Frontal cortex (tissue), 4 donors: ENCODE results near the gene AOPEP. TPM values are rescaled to one million over a fixed set of nuclear protein-coding genes. Genes with fewer than 3 reads are reported as not detected.

Source experiments
- DNase-seq, 2 donors: peaks; one replicate each; pipeline ENCODE4 v3.0.0; 2012; ENCODE audit warnings: low spot score in 2 of 2
- FAIRE-seq: peaks from 2 replicates; lab custom pipeline; 2012; peaks lifted over from hg19 to GRCh38; lab: Jason Lieb, UNC
- total RNA-seq: library from RNA; depleted of rRNA; stranded (reverse); fragments of >200 nt; gene quantifications from one replicate; pipeline ENCODE4 v1.2.3, GENCODE V29; 2014
- donor health status: control.
- donor health status: control.
- donor health status: control.

AOPEP gene
- total RNA-seq, 1 donor from 2014 or later, result 23.2 TPM

DNA sequence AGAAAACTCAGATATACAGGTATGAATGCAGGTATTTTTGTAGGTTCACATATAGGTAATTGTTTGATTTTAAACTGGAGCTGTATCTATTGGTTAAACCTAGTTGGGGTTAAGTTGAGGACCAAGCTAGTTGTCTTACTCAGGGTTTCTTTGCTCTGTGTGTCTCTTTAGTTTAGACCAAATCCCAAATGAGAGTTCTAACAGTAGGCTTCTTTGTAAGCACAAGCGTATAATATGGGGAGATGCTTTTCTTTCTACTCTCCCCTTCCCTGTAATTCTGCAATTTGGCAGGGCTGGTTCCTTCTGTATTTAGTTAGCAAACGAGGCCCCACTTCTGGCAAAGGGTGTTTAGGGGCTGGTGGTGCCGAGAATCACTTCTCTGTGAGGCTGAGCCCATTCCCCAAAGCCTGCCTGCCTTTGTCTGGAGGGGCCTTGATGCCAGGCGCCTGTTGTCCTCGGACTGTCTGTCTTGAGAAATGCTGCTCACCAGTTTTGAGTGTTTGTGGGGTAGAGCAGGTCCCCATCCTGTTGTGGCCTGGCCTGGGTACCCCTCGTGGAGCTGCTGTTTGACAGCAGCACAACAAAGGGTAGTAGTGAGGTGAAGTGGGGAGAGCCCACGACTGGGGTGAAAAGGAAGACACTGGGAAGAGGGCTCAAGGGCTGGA, 331.8 kb downstream of the AOPEP start:
- DNase-seq, result no peak
- FAIRE-seq, result no peak

DNA sequence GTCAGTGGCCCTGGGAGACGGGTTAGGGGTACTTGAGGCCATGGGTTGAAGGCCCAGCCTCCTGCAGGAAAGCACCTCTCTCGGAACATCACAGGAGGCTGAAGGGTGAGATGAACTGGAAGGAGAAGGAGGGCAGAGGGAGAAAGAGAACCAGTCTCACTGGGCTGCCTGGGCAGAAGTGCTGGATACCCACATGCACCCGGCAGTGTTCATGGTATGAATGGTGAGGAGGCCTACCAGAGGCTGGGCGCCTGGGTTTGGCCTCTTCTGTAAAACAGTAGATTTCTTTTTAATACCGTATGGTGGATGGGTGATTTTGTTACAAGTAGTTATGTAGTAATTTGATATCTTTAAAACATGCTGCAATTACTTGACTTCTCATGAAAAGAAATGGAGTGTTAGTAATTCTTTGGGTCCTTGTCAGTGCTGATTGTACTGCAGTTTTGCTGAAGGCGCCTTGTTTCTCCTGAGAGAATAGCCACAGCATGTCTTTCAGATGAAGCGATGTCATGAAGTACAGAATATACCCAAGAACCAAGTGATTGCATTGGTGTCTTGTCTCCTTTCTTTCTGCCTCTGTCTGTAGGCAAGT, 332.4 kb downstream of the AOPEP start:
- DNase-seq, result no peak
- FAIRE-seq, result no peak

DNA sequence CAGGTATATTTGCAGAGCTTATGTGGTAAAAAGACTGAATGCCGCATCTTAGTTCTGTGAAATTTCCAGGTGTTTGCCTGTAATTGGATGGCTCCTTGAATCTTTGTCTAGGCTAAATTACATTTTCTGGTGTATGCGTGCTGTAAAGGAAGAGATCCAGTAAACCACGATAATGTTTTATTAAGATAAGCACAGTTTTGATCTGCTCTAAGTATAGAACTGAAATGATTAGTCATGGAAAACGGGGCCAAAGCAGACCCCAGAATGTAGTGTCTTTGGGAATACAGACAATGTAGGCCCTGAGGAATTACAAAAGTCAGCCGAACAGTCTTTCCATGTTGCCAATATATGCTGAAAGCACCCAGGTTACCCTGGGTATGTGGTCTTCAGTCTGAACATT, 333.7 kb downstream of the AOPEP start:
- DNase-seq (no peak), FAIRE-seq (no peak)

DNA sequence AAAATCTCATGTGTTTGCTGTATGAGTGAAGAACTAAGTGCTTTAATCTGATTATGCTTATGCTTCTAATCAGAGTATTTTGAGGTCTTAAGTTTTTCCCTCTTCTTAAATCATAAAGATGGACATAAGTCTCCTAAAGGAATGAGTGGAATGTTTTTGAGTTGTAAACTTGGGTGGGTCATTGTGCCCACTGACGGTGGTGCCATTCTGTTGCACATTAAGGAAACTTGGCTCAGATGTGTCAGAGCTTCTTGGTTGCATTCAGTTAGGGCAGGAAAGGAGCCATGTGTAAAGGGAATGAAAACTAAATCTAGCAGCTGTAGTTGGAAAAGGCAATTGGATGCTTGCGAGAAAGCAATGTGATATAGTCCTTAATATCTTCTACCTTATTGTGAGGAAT, 334.4 kb downstream of the AOPEP start:
- FAIRE-seq (no peak), DNase-seq (no peak)

GRCh38 chr9:95061916-95062595, 335.6 kb downstream of the AOPEP start:
- FAIRE-seq (no peak), DNase-seq (no peak)

- FAIRE-seq, result no peak
- DNase-seq, result no peak
Measured at GRCh38 chr9:95062596-95063065, 336.1 kb downstream of the AOPEP start.

DNA sequence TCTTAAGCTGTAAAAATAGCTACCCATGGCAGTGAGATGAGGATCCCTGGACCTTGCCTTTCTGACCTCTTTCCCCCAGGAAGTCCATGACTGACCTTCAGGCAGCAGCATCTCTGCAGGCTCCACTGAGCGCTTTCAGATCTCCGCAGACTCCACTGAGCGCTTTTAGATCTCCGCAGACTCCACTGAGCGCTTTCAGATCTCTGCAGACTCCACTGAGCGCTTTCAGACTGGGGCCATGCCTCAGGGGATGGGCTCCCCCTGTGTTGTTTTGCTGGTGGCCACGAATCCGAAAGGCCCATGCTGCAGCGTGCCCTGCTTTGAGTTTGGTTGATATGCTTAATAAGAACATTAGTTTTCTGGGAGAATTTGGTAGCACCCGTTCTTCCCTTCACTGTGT, 336.8 kb downstream of the AOPEP start:
- no peak for FAIRE-seq
- DNase-seq, result no peak

DNA sequence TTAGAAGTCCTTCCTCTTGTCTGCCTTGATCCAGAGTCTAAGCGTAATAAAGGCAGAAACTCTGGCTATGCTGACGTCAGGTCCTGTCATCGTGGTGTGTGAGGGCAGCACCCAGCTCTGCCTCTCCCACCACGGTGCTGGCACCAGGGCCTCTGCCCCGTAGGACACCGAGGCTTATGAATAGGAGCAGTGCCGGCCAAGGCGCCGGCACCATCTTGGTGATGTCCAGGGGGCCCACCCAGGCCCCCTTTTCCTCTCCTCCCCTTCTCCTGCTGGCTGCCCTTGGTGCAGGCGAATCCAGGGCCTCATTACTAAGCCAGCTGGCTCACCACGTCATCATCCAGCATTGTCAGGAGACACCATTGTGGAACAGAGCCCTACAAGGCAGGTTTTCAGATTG, 338.7 kb downstream of the AOPEP start:
- FAIRE-seq (no peak), DNase-seq (no peak)

DNA sequence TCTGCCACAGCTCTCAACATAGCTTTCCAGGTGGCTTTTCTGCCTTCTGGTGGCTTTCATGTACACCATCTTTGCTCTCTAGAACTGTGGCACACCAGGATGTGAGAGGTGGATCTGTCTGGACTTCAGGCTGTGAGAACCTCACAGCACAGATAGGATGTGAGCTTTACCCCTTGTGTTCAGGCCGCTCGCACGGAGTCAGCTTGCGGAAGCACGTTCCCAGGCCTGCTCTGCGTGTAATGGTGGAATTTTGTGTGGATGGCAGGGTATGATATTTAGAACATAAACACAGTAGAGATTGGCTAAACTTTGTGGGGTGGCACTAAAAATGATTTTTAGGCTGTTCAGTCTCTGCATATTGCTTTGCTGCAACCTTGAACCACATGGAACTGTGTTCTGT, 340.6 kb downstream of the AOPEP start:
- no peak for DNase-seq
- FAIRE-seq, result no peak

DNA sequence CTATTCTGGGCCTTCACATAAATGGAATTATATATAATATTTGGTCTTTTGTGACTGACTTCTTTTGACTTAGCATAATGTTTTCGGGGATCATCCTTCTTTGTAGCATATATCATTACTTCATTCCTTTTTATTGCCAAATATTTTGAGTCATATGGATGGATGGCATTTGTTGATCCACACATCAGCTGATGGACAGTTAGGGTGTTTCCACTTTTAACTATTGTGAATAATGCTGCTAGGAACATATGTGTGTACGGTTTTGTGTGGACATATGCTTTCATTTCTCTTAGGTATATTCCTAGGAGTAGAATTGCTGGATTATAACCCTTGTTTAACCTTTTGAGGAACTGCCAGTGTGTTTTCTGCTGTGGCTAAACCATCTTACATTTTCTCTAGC, 341.4 kb downstream of the AOPEP start:
- no peak for DNase-seq
- no peak for FAIRE-seq

- DNase-seq, result no peak
- FAIRE-seq, result no peak
Measured at GRCh38 chr9:95070549-95071021, 344.1 kb downstream of the AOPEP start.

GRCh38 chr9:95071450-95071849, 345.0 kb downstream of the AOPEP start:
- DNase-seq, result no peak
- FAIRE-seq, result no peak

GRCh38 chr9:95071925-95072324, 345.4 kb downstream of the AOPEP start:
- FAIRE-seq (no peak), DNase-seq (no peak)

GRCh38 chr9:95073042-95073607, 346.6 kb downstream of the AOPEP start:
- DNase-seq (no peak), FAIRE-seq (no peak)

- FAIRE-seq (no peak), DNase-seq (no peak)
Measured at GRCh38 chr9:95073918-95074317, 347.4 kb downstream of the AOPEP start.

DNA sequence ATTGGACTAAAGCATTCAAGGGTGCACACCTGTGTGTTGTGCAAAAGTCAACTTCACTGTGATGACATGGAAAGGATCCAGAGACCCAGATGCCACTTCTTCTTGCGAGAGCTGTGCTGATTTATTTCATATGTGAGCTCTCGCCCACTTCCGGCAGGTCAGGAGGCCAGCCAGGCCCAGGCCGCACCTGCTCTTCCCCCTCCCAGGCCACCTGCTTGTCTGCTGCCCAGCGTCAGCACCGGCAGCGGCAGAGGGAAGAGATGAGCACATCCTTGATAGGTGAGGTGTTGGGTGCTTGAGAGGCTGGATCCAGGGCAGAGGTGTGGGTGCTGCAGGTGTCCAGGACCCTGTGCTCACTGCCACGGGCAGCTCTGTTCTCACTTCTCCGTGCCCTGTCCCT, 348.1 kb downstream of the AOPEP start:
- no peak for FAIRE-seq
- DNase-seq, result no peak

- no peak for DNase-seq
- FAIRE-seq, result no peak
Measured at GRCh38 chr9:95075700-95076099, 349.2 kb downstream of the AOPEP start.

GRCh38 chr9:95076696-95077052, 350.2 kb downstream of the AOPEP start:
- DNase-seq (no peak), FAIRE-seq (no peak)

GRCh38 chr9:95077053-95077765, 350.7 kb downstream of the AOPEP start:
- FAIRE-seq, result no peak
- no peak for DNase-seq

DNA sequence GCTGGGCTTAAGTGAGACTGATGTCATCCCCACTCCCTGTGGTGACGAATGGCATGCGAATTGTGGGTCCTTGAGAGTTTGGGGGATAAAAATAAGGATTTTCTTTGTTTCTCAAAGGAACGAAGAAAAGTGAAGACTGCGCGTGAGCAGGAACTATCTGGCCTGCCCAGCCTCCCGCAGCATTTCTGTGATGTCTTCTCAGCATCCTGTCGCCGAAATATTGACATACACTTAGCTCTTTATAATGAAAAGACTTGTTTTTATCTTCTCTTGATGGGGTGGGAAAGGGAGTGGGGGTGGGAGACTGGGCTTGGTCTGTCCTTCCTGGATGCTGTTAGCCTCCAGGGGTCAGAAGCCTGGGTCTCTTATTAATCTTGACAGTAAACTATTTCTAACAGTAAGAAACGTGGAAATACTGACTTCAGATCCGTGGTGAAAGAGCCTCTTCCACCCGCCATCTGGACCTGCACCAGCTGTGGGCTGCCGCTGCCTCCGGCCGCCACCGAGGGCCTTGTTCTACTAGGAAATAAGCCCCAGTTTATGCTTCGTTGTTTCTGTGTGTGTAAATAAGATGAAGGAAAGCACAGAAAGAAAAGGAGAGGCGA, 351.4 kb downstream of the AOPEP start:
- no peak for FAIRE-seq
- no peak for DNase-seq
